SKM-1 treated with dmso at 0.1 percent for 144 hours (cell line): ENCODE data around the gene FAM240A.

Experiments used
- DNase-seq: peaks from one replicate; lab custom pipeline; 2025; ENCODE audit not compliant: unreplicated experiment; lab: John Stamatoyannopoulos, UW

FAM240A gene

GRCh38 chr3:46624975-46625490 is 12.7 kb downstream of the FAM240A start:
- no peak for DNase-seq

- DNase-seq, result no peak
Observed at GRCh38 chr3:46626039-46626438, 13.7 kb downstream of the FAM240A start.

GRCh38 chr3:46627078-46627477 is 14.8 kb downstream of the FAM240A start:
- DNase-seq, result no peak

GRCh38 chr3:46628901-46629369 is 16.6 kb downstream of the FAM240A start:
- DNase-seq, result no peak

- no peak for DNase-seq
Observed at GRCh38 chr3:46629551-46630517, 17.5 kb downstream of the FAM240A start.

- DNase-seq, result no peak
Observed at GRCh38 chr3:46632792-46633191, 20.5 kb downstream of the FAM240A start.

- DNase-seq, result no peak
Observed at GRCh38 chr3:46634856-46635255, 22.5 kb downstream of the FAM240A start.

GRCh38 chr3:46639221-46639620 is 26.9 kb downstream of the FAM240A start:
- no peak for DNase-seq

- no peak for DNase-seq
Observed at GRCh38 chr3:46640927-46641326, 28.6 kb downstream of the FAM240A start.

- DNase-seq, result peak; percentile 54
Observed at GRCh38 chr3:46642971-46643370, 30.6 kb downstream of the FAM240A start.

GRCh38 chr3:46643701-46644100 is 31.4 kb downstream of the FAM240A start:
- DNase-seq, result no peak

GRCh38 chr3:46646700-46647099 is 34.4 kb downstream of the FAM240A start:
- no peak for DNase-seq

- no peak for DNase-seq
Observed at GRCh38 chr3:46648096-46648495, 35.8 kb downstream of the FAM240A start.

- no peak for DNase-seq
Observed at GRCh38 chr3:46649436-46649835, 37.1 kb downstream of the FAM240A start.

- no peak for DNase-seq
Observed at GRCh38 chr3:46651084-46651483, 38.8 kb downstream of the FAM240A start.

GRCh38 chr3:46655271-46655670 is 42.9 kb downstream of the FAM240A start:
- DNase-seq, result no peak

GRCh38 chr3:46656778-46657556 is 44.6 kb downstream of the FAM240A start:
- no peak for DNase-seq

- no peak for DNase-seq
Observed at GRCh38 chr3:46659285-46659684, 47.0 kb downstream of the FAM240A start.

GRCh38 chr3:46660003-46660402 is 47.7 kb downstream of the FAM240A start:
- DNase-seq, result no peak

GRCh38 chr3:46660543-46661523 is 48.5 kb downstream of the FAM240A start:
- no peak for DNase-seq
